ENCODE data around the gene THAP12. TPM values are rescaled to one million over a fixed set of nuclear protein-coding genes. Genes with fewer than 3 reads are reported as not detected.

The THAP12 gene
- total and polyA plus RNA-seq, 4 donors = 5.6 to 21.9 (median 13.7) TPM

DNA sequence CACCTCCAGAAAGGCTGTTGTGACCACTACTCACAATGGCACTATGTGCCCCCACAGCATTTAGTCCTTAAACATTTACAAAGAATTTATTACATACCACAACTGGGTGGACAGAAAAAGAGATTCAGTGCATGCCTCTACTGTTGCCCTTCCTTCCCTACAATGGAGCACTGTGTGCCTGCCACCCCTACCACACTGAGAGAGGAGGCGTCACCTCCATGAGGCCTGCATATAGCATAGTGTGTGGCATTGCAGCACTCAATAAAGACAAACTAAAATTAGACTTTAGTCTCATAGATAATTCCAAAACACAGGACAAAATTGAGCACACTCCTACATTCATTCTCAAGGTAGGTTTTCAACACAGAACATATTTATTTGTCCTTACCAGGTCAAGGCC is 25.8 kb downstream of the THAP12 start:
- TF ChIP-seq FOXA1 (IDR thresholded peaks at IDR 0.05) (no peak), RAD21 (IDR thresholded peaks at IDR 0.05) (no peak), NR2F2 (IDR thresholded peaks at IDR 0.05) (no peak), GABPA (IDR thresholded peaks at IDR 0.05 in 1 of 2, conservative IDR thresholded peaks at IDR 0.05 in 1 of 2) (no peak), FOXA2 (IDR thresholded peaks at IDR 0.05) (no peak), SP1 (IDR thresholded peaks at IDR 0.05) (no peak), HNF4G (IDR thresholded peaks at IDR 0.05) (no peak)
- TF ChIP-seq, protein P1, sequence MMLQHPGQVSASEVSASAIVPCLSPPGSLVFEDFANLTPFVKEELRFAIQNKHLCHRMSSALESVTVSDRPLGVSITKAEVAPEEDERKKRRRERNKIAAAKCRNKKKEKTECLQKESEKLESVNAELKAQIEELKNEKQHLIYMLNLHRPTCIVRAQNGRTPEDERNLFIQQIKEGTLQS (IDR thresholded peaks at IDR 0.05) = no peak
- TF ChIP-seq, protein P2, sequence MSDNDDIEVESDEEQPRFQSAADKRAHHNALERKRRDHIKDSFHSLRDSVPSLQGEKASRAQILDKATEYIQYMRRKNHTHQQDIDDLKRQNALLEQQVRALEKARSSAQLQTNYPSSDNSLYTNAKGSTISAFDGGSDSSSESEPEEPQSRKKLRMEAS (IDR thresholded peaks at IDR 0.05) = no peak
- TF ChIP-seq, protein P3, sequence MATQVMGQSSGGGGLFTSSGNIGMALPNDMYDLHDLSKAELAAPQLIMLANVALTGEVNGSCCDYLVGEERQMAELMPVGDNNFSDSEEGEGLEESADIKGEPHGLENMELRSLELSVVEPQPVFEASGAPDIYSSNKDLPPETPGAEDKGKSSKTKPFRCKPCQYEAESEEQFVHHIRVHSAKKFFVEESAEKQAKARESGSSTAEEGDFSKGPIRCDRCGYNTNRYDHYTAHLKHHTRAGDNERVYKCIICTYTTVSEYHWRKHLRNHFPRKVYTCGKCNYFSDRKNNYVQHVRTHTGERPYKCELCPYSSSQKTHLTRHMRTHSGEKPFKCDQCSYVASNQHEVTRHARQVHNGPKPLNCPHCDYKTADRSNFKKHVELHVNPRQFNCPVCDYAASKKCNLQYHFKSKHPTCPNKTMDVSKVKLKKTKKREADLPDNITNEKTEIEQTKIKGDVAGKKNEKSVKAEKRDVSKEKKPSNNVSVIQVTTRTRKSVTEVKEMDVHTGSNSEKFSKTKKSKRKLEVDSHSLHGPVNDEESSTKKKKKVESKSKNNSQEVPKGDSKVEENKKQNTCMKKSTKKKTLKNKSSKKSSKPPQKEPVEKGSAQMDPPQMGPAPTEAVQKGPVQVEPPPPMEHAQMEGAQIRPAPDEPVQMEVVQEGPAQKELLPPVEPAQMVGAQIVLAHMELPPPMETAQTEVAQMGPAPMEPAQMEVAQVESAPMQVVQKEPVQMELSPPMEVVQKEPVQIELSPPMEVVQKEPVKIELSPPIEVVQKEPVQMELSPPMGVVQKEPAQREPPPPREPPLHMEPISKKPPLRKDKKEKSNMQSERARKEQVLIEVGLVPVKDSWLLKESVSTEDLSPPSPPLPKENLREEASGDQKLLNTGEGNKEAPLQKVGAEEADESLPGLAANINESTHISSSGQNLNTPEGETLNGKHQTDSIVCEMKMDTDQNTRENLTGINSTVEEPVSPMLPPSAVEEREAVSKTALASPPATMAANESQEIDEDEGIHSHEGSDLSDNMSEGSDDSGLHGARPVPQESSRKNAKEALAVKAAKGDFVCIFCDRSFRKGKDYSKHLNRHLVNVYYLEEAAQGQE (IDR thresholded peaks at IDR 0.05) = no peak
- no peak for DNase-seq (ENCODE audit: low spot score)
- no peaks in the 10 kb centered on the region for H3K4me1 ChIP-seq (ENCODE audit: control insufficient read depth in 4 of 4, insufficient read depth in 4 of 4, low read length in 3 of 4)
- peaks cover 0 to 1% (median 0%) of the 10 kb centered on the region in 4 donors for H3K9me3 ChIP-seq (ENCODE audit: control insufficient read depth in 4 of 4, low read length in 3 of 4)
- H3K27me3 ChIP-seq (ENCODE audit: control insufficient read depth in 4 of 4, insufficient read depth in 4 of 4, low read length in 3 of 4) = no peaks in the 10 kb centered on the region
- WGBS = 98% methylated on average over 1 of the region's 1 CpG
- peaks cover 3 to 14% (median 8%) of the 10 kb centered on the region in 4 donors for H3K36me3 ChIP-seq (ENCODE audit: control insufficient read depth in 4 of 4, insufficient read depth in 3 of 4, low read depth in 1 of 4, low read length in 3 of 4)
- H3K4me3 ChIP-seq (ENCODE audit: low read depth in 1 of 3, low read length in 3 of 3) = no peak overlapping the region
- no peak overlapping the region for H3K9ac ChIP-seq (ENCODE audit: low read depth in 1 of 2, low read length in 2 of 2)
- H3K27ac ChIP-seq (ENCODE audit: low read depth in 1 of 2, low read length in 2 of 2) = no peak overlapping the region

DNA sequence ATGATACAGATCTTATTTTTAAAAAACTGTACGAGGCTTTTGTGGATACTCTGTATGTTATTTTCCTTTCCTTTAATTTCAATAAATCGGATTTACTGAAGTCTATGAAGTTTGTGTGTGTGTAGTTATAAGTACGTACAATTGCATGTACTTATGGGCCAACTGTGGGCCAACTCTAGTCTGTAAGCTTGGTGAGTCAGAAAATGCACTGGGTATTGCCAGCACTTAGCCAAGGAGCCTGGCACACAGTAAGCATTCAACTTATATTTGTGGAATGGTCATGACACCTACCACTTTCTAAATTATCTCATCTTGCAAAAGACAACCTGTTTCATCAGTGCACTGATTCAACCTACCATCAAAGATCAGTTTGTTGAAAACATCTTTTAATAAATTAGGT is 32.6 kb downstream of the THAP12 start:
- Histone ChIP-seq H3K9me3 (ENCODE audit: control insufficient read depth in 4 of 4, low read length in 3 of 4) (no peaks in the 10 kb centered on the region), H3K4me1 (ENCODE audit: control insufficient read depth in 4 of 4, insufficient read depth in 4 of 4, low read length in 3 of 4) (no peaks in the 10 kb centered on the region), H3K36me3 (ENCODE audit: control insufficient read depth in 4 of 4, insufficient read depth in 3 of 4, low read depth in 1 of 4, low read length in 3 of 4) (peaks cover 1 to 3% (median 2%) of the 10 kb centered on the region in 4 donors), H3K27ac (ENCODE audit: low read depth in 1 of 2, low read length in 2 of 2) (no peak overlapping the region), H3K27me3 (ENCODE audit: control insufficient read depth in 4 of 4, insufficient read depth in 4 of 4, low read length in 3 of 4) (no peaks in the 10 kb centered on the region), H3K4me3 (ENCODE audit: low read depth in 1 of 3, low read length in 3 of 3) (no peak overlapping the region), H3K9ac (ENCODE audit: low read depth in 1 of 2, low read length in 2 of 2) (no peak overlapping the region)
- no peak for DNase-seq (ENCODE audit: low spot score)
- TF ChIP-seq, protein P1 (IDR thresholded peaks at IDR 0.05) = no peak
- TF ChIP-seq JUND (IDR thresholded peaks at IDR 0.05) = no peak
- TF ChIP-seq TAF1 (conservative IDR thresholded peaks at IDR 0.05) = no peak
- TF ChIP-seq, protein P4, sequence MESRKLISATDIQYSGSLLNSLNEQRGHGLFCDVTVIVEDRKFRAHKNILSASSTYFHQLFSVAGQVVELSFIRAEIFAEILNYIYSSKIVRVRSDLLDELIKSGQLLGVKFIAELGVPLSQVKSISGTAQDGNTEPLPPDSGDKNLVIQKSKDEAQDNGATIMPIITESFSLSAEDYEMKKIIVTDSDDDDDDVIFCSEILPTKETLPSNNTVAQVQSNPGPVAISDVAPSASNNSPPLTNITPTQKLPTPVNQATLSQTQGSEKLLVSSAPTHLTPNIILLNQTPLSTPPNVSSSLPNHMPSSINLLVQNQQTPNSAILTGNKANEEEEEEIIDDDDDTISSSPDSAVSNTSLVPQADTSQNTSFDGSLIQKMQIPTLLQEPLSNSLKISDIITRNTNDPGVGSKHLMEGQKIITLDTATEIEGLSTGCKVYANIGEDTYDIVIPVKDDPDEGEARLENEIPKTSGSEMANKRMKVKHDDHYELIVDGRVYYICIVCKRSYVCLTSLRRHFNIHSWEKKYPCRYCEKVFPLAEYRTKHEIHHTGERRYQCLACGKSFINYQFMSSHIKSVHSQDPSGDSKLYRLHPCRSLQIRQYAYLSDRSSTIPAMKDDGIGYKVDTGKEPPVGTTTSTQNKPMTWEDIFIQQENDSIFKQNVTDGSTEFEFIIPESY (IDR thresholded peaks at IDR 0.05) = no peak
- TF ChIP-seq FOXA1 (IDR thresholded peaks at IDR 0.05) = no peak
- TF ChIP-seq RXRA (IDR thresholded peaks at IDR 0.05) = no peak
- TF ChIP-seq EGR1 (IDR thresholded peaks at IDR 0.05; ENCODE audit: low read depth in 2 of 2) = no peak
- TF ChIP-seq, protein P2 (IDR thresholded peaks at IDR 0.05) = no peak
- no peak for TF ChIP-seq HNF4A (conservative IDR thresholded peaks at IDR 0.05)
- no peak for TF ChIP-seq FOXA2 (IDR thresholded peaks at IDR 0.05)
- TF ChIP-seq, protein P5, sequence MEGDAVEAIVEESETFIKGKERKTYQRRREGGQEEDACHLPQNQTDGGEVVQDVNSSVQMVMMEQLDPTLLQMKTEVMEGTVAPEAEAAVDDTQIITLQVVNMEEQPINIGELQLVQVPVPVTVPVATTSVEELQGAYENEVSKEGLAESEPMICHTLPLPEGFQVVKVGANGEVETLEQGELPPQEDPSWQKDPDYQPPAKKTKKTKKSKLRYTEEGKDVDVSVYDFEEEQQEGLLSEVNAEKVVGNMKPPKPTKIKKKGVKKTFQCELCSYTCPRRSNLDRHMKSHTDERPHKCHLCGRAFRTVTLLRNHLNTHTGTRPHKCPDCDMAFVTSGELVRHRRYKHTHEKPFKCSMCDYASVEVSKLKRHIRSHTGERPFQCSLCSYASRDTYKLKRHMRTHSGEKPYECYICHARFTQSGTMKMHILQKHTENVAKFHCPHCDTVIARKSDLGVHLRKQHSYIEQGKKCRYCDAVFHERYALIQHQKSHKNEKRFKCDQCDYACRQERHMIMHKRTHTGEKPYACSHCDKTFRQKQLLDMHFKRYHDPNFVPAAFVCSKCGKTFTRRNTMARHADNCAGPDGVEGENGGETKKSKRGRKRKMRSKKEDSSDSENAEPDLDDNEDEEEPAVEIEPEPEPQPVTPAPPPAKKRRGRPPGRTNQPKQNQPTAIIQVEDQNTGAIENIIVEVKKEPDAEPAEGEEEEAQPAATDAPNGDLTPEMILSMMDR (IDR thresholded peaks at IDR 0.05; ENCODE audit: low read depth, low read length, missing input control) = no peak
- TF ChIP-seq SP1 (IDR thresholded peaks at IDR 0.05) = no peak
- no peak for TF ChIP-seq HNF4G (IDR thresholded peaks at IDR 0.05)
- no peak for TF ChIP-seq YY1 (IDR thresholded peaks at IDR 0.05)
- TF ChIP-seq RAD21 (IDR thresholded peaks at IDR 0.05) = no peak
- TF ChIP-seq NR2F2 (IDR thresholded peaks at IDR 0.05) = no peak
- TF ChIP-seq GABPA (IDR thresholded peaks at IDR 0.05 in 1 of 2, conservative IDR thresholded peaks at IDR 0.05 in 1 of 2) = no peak
- TF ChIP-seq, protein P3 (IDR thresholded peaks at IDR 0.05) = no peak
- WGBS = 96% methylated on average over 3 of the region's 3 CpGs

Data from liver (tissue), 9 donors.